HepG2 (cell line): Measurements from ENCODE around the gene ISOC2. TPM values are rescaled to one million over a fixed set of nuclear protein-coding genes. Genes with fewer than 3 reads are reported as not detected.

ENCODE experiments used
- CENPBD1 ChIP-seq: sonication (generic); formaldehyde crosslinking; IDR thresholded peaks from 2 replicates; pipeline ENCODE4 v1.8.0; 2022; ENCODE audit warnings: missing genetic modification reagents, low read depth, mild to moderate bottlenecking, borderline replicate concordance
- HINFP ChIP-seq: sonication (generic); formaldehyde crosslinking; IDR thresholded peaks from 2 replicates; pipeline ENCODE4 v1.4.0; 2020; ENCODE audit warnings: low read depth, mild to moderate bottlenecking, missing genetic modification reagents
- HOXA9 ChIP-seq: sonication (generic); formaldehyde crosslinking; IDR thresholded peaks from 2 replicates; pipeline ENCODE4 v1.8.1; 2022; ENCODE audit warnings: missing genetic modification reagents, mild to moderate bottlenecking, moderate library complexity, borderline replicate concordance
- KDM1A ChIP-seq: IDR thresholded peaks from 2 replicates; pipeline ENCODE4 v1.6.1; 2016; ENCODE audit warnings: missing compliant biosample characterization
- MEIS2 ChIP-seq: sonication (generic); formaldehyde crosslinking; IDR thresholded peaks from 2 replicates; pipeline ENCODE4 v1.9.0; 2021; ENCODE audit warnings: mild to moderate bottlenecking, missing genetic modification reagents
- NAIF1 ChIP-seq: sonication (generic); formaldehyde crosslinking; IDR thresholded peaks from 2 replicates; pipeline ENCODE4 v1.5.0; 2020; ENCODE audit warnings: mild to moderate bottlenecking, missing genetic modification reagents, borderline replicate concordance
- PHB2 ChIP-seq: fragments of 450-650 bp; IDR thresholded peaks from 2 replicates; pipeline ENCODE4 v1.6.1; 2018; ENCODE audit not compliant: partially characterized antibody
- RORA ChIP-seq: sonication (generic); formaldehyde crosslinking; IDR thresholded peaks from 2 replicates; pipeline ENCODE4 v1.5.0; 2020; ENCODE audit warnings: mild to moderate bottlenecking, missing genetic modification reagents, moderate library complexity
- TCF7L2 ChIP-seq: IDR thresholded peaks from 2 replicates; pipeline ENCODE4 v1.6.1; 2011; ENCODE audit warnings: mild to moderate bottlenecking, low read depth, low read length, moderate library complexity
- THRA ChIP-seq: sonication (generic); formaldehyde crosslinking; IDR thresholded peaks from 2 replicates; pipeline ENCODE4 v1.4.0; 2020; ENCODE audit warnings: missing genetic modification reagents, borderline replicate concordance
- ZFP36L2 ChIP-seq: sonication (generic); formaldehyde crosslinking; IDR thresholded peaks from 2 replicates; pipeline ENCODE4 v1.4.0; 2020; ENCODE audit warnings: missing genetic modification reagents
- ZFP90 ChIP-seq: sonication (generic); formaldehyde crosslinking; IDR thresholded peaks from 2 replicates; pipeline ENCODE4 v1.8.0; 2022; ENCODE audit warnings: missing genetic modification reagents, mild to moderate bottlenecking, inconsistent platforms, borderline replicate concordance
- ZGPAT ChIP-seq: IDR thresholded peaks from 2 replicates; pipeline ENCODE4 v1.6.1; 2016; ENCODE audit warnings: mild to moderate bottlenecking
- ZNF230 ChIP-seq: sonication (generic); formaldehyde crosslinking; IDR thresholded peaks from 2 replicates; pipeline ENCODE4 v1.4.0; 2020; ENCODE audit warnings: mild to moderate bottlenecking, missing genetic modification reagents
- ZNF296 ChIP-seq: sonication (generic); formaldehyde crosslinking; conservative IDR thresholded peaks from 2 replicates; pipeline ENCODE4 v1.5.0; 2020; ENCODE audit warnings: mild to moderate bottlenecking, missing genetic modification reagents
- ZNF501 ChIP-seq: sonication (generic); formaldehyde crosslinking; IDR thresholded peaks from 2 replicates; pipeline ENCODE4 v1.5.1; 2020; ENCODE audit warnings: mild to moderate bottlenecking, moderate library complexity, missing genetic modification reagents
- ZNF512B ChIP-seq: sonication (generic); formaldehyde crosslinking; IDR thresholded peaks from 2 replicates; pipeline ENCODE4 v1.5.1; 2020; ENCODE audit warnings: missing genetic modification reagents, mild to moderate bottlenecking, borderline replicate concordance
- ZNF550 ChIP-seq: sonication (generic); formaldehyde crosslinking; IDR thresholded peaks from 2 replicates; pipeline ENCODE4 v1.4.0; 2020; ENCODE audit warnings: mild to moderate bottlenecking, missing genetic modification reagents, borderline replicate concordance
- ZNF772 ChIP-seq: sonication (generic); formaldehyde crosslinking; IDR thresholded peaks from 2 replicates; pipeline ENCODE4 v1.5.0; 2020; ENCODE audit warnings: mild to moderate bottlenecking, missing genetic modification reagents
- polyA plus RNA-seq, 8 experiments: library from polyadenylated mRNA; depleted of rRNA in 3 of 8; stranded (reverse) in 7 of 8; unstranded in 1 of 8; fragments of >200 nt; fragmentation: Illumina TruSeq in 4 of 8; extraction: Trizol in 4 of 8; gene quantifications; 2 replicates each; pipeline versions ENCODE4 v1.2.1 to v1.2.3, GENCODE V29; 2011 to 2016; ENCODE audit warnings: low read depth in 4 of 8, missing spikeins in 1 of 8, mixed read lengths in 1 of 8; ENCODE audit not compliant: insufficient read depth in 1 of 8
- total RNA-seq, 5 experiments: library from RNA; depleted of rRNA; stranded (reverse); fragments of >200 nt; fragmentation: Illumina TruSeq; extraction: Trizol; gene quantifications; 2 replicates each; pipeline ENCODE4 v1.2.3, GENCODE V29; 2016; ENCODE audit warnings: low read depth in 1 of 5
- TF ChIP-seq, protein P1 (sequence below): sonication (generic); formaldehyde crosslinking; IDR thresholded peaks from 2 replicates; pipeline ENCODE4 v1.4.0; 2020; ENCODE audit warnings: missing genetic modification reagents

ISOC2 gene
- total and polyA plus RNA-seq, 2 of the 13 experiments (the other 11 are each of a cell fraction or from before 2014, with no cell fraction given): 76.8 to 105 TPM

GRCh38 chr19:55476100-55476775 lies 14.8 kb upstream of the ISOC2 start, which contains the start of gene ZNF628 (continued):
- TF ChIP-seq ZNF501 (CRISPR knock-in tag) (peak; percentile 83), NAIF1 (CRISPR knock-in tag) (peak; percentile 24; the same call in 1 of the 2 replicates), HOXA9 (CRISPR knock-in tag) (peak; percentile 35; the same call in 1 of the 2 replicates), PHB2 (no peak), CENPBD1 (CRISPR knock-in tag) (0 out of 2 replicates have a peak, but pooled peaks have one; percentile 31), KDM1A (CRISPR knock-in tag) (no peak), THRA (0 out of 2 replicates have a peak, but pooled peaks have one; percentile 56), ZGPAT (CRISPR knock-in tag) (peak; percentile 63; the same call in 1 of the 2 replicates), ZNF550 (CRISPR knock-in tag) (peak; percentile 91; the same call in 1 of the 2 replicates), ZFP90 (CRISPR knock-in tag) (peak; percentile 88), TCF7L2 (no peak), ZNF772 (peak; percentile 80), ZNF296 (CRISPR knock-in tag) (0 out of 2 replicates have a peak, but pooled peaks have one; percentile 61), ZNF512B (no peak), HINFP (CRISPR knock-in tag) (peak; percentile 53; the same call in 1 of the 2 replicates), ZFP36L2 (CRISPR knock-in tag) (no peak), ZNF230 (CRISPR knock-in tag) (peak; percentile 92), MEIS2 (CRISPR knock-in tag) (peak; percentile 76; the same call in 1 of the 2 replicates), RORA (CRISPR knock-in tag) (no peak)
- TF ChIP-seq, protein P1, sequence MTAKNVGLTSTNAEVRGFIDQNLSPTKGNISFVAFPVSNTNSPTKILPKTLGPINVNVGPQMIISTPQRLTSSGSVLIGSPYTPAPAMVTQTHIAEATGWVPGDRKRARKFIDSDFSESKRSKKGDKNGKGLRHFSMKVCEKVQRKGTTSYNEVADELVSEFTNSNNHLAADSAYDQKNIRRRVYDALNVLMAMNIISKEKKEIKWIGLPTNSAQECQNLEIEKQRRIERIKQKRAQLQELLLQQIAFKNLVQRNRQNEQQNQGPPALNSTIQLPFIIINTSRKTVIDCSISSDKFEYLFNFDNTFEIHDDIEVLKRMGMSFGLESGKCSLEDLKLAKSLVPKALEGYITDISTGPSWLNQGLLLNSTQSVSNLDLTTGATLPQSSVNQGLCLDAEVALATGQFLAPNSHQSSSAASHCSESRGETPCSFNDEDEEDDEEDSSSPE (CRISPR knock-in tag): peak; percentile 94
